Measurements from ENCODE around the gene CNTN2. TPM values are rescaled to one million over a fixed set of nuclear protein-coding genes. Genes with fewer than 3 reads are reported as not detected.

Gene CNTN2
- total RNA-seq, 1 experiment from 2014 or later, result not detected

DNA sequence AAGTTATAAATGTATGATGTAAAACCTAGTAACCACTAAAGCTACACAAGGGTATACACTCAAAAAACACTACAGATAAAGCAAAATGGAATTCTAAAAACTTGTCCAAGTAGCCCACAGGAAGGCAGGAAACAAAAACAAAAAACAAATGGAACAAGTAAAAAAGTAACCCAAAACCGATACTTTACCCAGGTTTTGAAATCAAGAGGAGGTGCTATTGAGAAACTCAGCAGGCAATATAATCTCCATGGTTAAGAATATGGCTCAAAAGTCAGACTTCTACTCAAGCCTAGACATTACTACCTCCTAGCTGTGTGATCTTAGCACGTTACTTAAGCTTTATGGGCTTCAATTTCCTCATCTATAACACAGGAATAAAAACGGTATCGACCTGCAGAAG lies 65.5 kb downstream of the CNTN2 start:
- no TSS peak for BruUV-seq (replicated peaks)
- H3K27me3 Mint-ChIP-seq (ENCODE audit: unreplicated experiment), result no peaks in the 10 kb centered on the region
- DNase-seq, result no peak
- CTCF ChIA-PET, result interaction anchor here (0.6 kb wide), 1 partner anchor 113 kb away, joined by 4 read pairs; no protein-coding TSS in a partner anchor
- no peak overlapping the region for H3K4me3 Mint-ChIP-seq (ENCODE audit: low read depth, unreplicated experiment)
- H3K27ac Mint-ChIP-seq (ENCODE audit: unreplicated experiment), result no peak overlapping the region
- H3K36me3 Mint-ChIP-seq (ENCODE audit: insufficient read depth, unreplicated experiment), result peaks cover 19% of the 10 kb centered on the region
- H3K9me3 Mint-ChIP-seq (ENCODE audit: low read depth, unreplicated experiment), result no peaks in the 10 kb centered on the region
- TF ChIP-seq, protein P1, sequence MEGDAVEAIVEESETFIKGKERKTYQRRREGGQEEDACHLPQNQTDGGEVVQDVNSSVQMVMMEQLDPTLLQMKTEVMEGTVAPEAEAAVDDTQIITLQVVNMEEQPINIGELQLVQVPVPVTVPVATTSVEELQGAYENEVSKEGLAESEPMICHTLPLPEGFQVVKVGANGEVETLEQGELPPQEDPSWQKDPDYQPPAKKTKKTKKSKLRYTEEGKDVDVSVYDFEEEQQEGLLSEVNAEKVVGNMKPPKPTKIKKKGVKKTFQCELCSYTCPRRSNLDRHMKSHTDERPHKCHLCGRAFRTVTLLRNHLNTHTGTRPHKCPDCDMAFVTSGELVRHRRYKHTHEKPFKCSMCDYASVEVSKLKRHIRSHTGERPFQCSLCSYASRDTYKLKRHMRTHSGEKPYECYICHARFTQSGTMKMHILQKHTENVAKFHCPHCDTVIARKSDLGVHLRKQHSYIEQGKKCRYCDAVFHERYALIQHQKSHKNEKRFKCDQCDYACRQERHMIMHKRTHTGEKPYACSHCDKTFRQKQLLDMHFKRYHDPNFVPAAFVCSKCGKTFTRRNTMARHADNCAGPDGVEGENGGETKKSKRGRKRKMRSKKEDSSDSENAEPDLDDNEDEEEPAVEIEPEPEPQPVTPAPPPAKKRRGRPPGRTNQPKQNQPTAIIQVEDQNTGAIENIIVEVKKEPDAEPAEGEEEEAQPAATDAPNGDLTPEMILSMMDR (IDR thresholded peaks at IDR 0.05; ENCODE audit: unreplicated experiment), result no peak
- H3K4me1 Mint-ChIP-seq (ENCODE audit: low read depth, unreplicated experiment), result no peaks in the 10 kb centered on the region
- intact Hi-C loops (cut with micrococcal nuclease; ENCODE audit: unreplicated experiment), result no loop called here

DNA sequence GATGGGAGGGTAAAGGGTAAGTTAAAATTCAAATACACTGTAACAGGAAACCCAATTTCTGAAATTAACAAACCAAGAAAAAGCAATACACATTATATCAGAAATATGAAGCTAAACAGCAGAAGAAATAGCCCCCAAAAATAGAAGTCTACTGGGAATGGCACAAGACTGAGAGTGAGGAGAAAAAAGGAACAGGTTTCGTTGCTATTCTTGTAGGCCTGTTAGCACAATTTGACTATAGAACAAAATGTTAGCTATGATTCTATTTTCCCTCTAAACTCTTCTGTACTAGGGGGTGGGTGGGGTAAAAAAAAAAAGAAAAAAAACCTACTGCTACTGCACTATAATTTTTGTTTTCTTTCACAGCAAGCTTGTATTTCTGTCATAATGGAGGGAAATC lies 66.3 kb downstream of the CNTN2 start:
- H3K27me3 Mint-ChIP-seq (ENCODE audit: unreplicated experiment), result no peaks in the 10 kb centered on the region
- H3K9me3 Mint-ChIP-seq (ENCODE audit: low read depth, unreplicated experiment), result no peaks in the 10 kb centered on the region
- CTCF ChIA-PET, result interaction anchor here (0.6 to 0.7 kb wide), 2 partner anchors 10 to 117 kb away, joined by 3 read pairs; no protein-coding TSS in a partner anchor
- no TSS peak for BruUV-seq (replicated peaks)
- H3K27ac Mint-ChIP-seq (ENCODE audit: unreplicated experiment), result no peak overlapping the region
- no peak for DNase-seq
- TF ChIP-seq, protein P1 (IDR thresholded peaks at IDR 0.05; ENCODE audit: unreplicated experiment), result no peak
- no peaks in the 10 kb centered on the region for H3K4me1 Mint-ChIP-seq (ENCODE audit: low read depth, unreplicated experiment)
- intact Hi-C loops (cut with micrococcal nuclease; ENCODE audit: unreplicated experiment), result no loop called here
- no peak overlapping the region for H3K4me3 Mint-ChIP-seq (ENCODE audit: low read depth, unreplicated experiment)
- peaks cover 11% of the 10 kb centered on the region for H3K36me3 Mint-ChIP-seq (ENCODE audit: insufficient read depth, unreplicated experiment)

DNA sequence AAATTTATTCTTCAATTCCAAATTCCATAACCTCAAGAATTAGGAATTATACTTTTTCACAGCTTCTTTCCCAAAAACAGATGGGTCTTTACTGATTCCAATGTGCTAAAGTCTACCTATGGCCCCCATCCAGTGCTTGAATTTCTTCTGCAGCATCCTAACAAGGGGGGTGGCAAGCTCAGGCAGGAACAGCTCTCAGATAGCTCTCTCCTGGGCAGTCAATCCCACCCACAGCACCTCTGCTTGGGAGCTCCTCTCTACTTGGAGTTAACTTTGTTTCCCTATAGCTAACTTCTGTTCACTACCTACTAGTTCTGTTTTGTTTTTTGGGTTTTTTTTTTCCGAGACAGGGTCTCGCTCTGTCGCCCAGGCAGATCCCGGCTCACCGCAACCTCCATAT lies 66.7 kb downstream of the CNTN2 start:
- H3K27ac Mint-ChIP-seq (ENCODE audit: unreplicated experiment), result no peak overlapping the region
- no peak overlapping the region for H3K4me3 Mint-ChIP-seq (ENCODE audit: low read depth, unreplicated experiment)
- H3K4me1 Mint-ChIP-seq (ENCODE audit: low read depth, unreplicated experiment), result no peaks in the 10 kb centered on the region
- CTCF ChIA-PET, result interaction anchor here (0.6 to 0.7 kb wide), 4 partner anchors 11 to 117 kb away, joined by 3 to 4 read pairs (median 3); no protein-coding TSS in a partner anchor
- H3K36me3 Mint-ChIP-seq (ENCODE audit: insufficient read depth, unreplicated experiment), result peaks cover 11% of the 10 kb centered on the region
- no peak for DNase-seq
- H3K27me3 Mint-ChIP-seq (ENCODE audit: unreplicated experiment), result no peaks in the 10 kb centered on the region
- TF ChIP-seq, protein P1 (IDR thresholded peaks at IDR 0.05; ENCODE audit: unreplicated experiment), result no peak
- intact Hi-C loops (cut with micrococcal nuclease; ENCODE audit: unreplicated experiment), result no loop called here
- no peaks in the 10 kb centered on the region for H3K9me3 Mint-ChIP-seq (ENCODE audit: low read depth, unreplicated experiment)
- BruUV-seq (replicated peaks), result no TSS peak

DNA sequence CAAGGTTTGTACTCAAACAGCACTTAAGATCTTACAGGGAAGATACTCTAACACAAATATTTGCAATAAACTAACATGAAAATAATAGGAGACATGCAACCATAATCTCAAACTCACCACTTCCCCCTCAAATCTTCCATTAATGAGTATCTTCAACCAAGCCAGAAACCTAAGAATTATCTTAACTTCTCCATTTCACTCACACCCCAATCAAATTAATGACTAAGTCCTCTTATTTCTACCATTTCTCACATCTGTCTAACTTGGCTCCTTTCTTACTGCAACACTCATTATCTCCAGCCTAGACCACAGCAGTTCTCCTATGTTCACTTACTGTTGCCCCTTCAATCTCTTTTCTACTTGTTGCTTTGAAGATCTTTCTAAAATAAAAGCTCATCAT lies 68.3 kb downstream of the CNTN2 start:
- no peaks in the 10 kb centered on the region for H3K9me3 Mint-ChIP-seq (ENCODE audit: low read depth, unreplicated experiment)
- intact Hi-C loops (cut with micrococcal nuclease; ENCODE audit: unreplicated experiment), result no loop called here
- no peak overlapping the region for H3K4me3 Mint-ChIP-seq (ENCODE audit: low read depth, unreplicated experiment)
- no peaks in the 10 kb centered on the region for H3K4me1 Mint-ChIP-seq (ENCODE audit: low read depth, unreplicated experiment)
- CTCF ChIA-PET, result no interaction called here
- DNase-seq, result no peak
- H3K36me3 Mint-ChIP-seq (ENCODE audit: insufficient read depth, unreplicated experiment), result peaks cover 20% of the 10 kb centered on the region
- H3K27ac Mint-ChIP-seq (ENCODE audit: unreplicated experiment), result no peak overlapping the region
- TF ChIP-seq, protein P1 (IDR thresholded peaks at IDR 0.05; ENCODE audit: unreplicated experiment), result no peak
- BruUV-seq (replicated peaks), result no TSS peak
- H3K27me3 Mint-ChIP-seq (ENCODE audit: unreplicated experiment), result no peaks in the 10 kb centered on the region
